Mesenchymal stem cell (in vitro differentiated cells and primary cell): Measurements from ENCODE around the gene LAMB3.

ENCODE experiments used
- DNase-seq: peaks from one replicate; pipeline ENCODE4 v3.0.0-alpha.2; 2013
- H2AFZ ChIP-seq: one replicate; pipeline ENCODE4 v1.6.1; 2013; ENCODE audit warnings: low read depth, mild to moderate bottlenecking, control low read depth, inconsistent platforms, low read length, moderate library complexity
- H2AK5ac ChIP-seq: 2 replicates; pipeline ENCODE4 v1.6.1; 2013; ENCODE audit warnings: low read length, moderate library complexity, mild to moderate bottlenecking, inconsistent platforms; ENCODE audit not compliant: severe bottlenecking
- H2BK120ac ChIP-seq: one replicate; pipeline ENCODE4 v1.6.1; 2013; ENCODE audit warnings: low read depth, mild to moderate bottlenecking, inconsistent platforms, low read length, moderate library complexity
- H2BK12ac ChIP-seq, 2 experiments: one replicate each; pipeline ENCODE4 v1.6.1; 2013; ENCODE audit warnings: inconsistent platforms in 2 of 2, low read length in 2 of 2, mild to moderate bottlenecking in 2 of 2, moderate library complexity in 2 of 2, control low read depth in 1 of 2
- H2BK15ac ChIP-seq: one replicate; pipeline ENCODE4 v1.6.1; 2013; ENCODE audit warnings: mild to moderate bottlenecking, low read depth, inconsistent platforms; ENCODE audit not compliant: poor library complexity, severe bottlenecking
- H2BK5ac ChIP-seq: 2 replicates; pipeline ENCODE4 v1.6.1; 2013; ENCODE audit warnings: low read depth, mild to moderate bottlenecking, low read length, control low read depth, inconsistent platforms; ENCODE audit not compliant: poor library complexity, severe bottlenecking
- H3K14ac ChIP-seq, 2 experiments: one replicate each; pipeline ENCODE4 v1.6.1; 2013; ENCODE audit warnings: inconsistent platforms in 2 of 2, low read length in 2 of 2, control low read depth in 1 of 2, mild to moderate bottlenecking in 1 of 2, moderate library complexity in 1 of 2
- H3K18ac ChIP-seq, 2 experiments: one replicate each; pipeline ENCODE4 v1.6.1; 2013; ENCODE audit warnings: inconsistent platforms in 2 of 2, low read length in 2 of 2, control low read depth in 1 of 2, low read depth in 1 of 2, mild to moderate bottlenecking in 1 of 2
- H3K23ac ChIP-seq, 2 experiments: one replicate each; pipeline ENCODE4 v1.6.1; 2013; ENCODE audit warnings: inconsistent platforms in 2 of 2, low read length in 2 of 2, mild to moderate bottlenecking in 2 of 2, moderate library complexity in 2 of 2, control low read depth in 1 of 2
- H3K27ac ChIP-seq: 2 replicates; pipeline ENCODE4 v1.5.1; 2013; ENCODE audit warnings: mild to moderate bottlenecking, moderate library complexity, low read length, control low read depth, inconsistent platforms; ENCODE audit not compliant: poor library complexity, severe bottlenecking
- H3K27me3 ChIP-seq, 2 experiments: 2 replicates each; pipeline versions ENCODE4 v1.6.1 to v1.7.0; 2013; ENCODE audit warnings: low read length in 2 of 2, mild to moderate bottlenecking in 2 of 2, moderate library complexity in 2 of 2, control low read depth in 1 of 2, inconsistent platforms in 1 of 2; ENCODE audit not compliant: control insufficient read depth in 1 of 2, insufficient read depth in 1 of 2
- H3K36me3 ChIP-seq, 2 experiments: 2 replicates each; pipeline versions ENCODE4 v1.6.1 to v1.7.0; 2013; ENCODE audit warnings: low read length in 2 of 2, control low read depth in 1 of 2, inconsistent platforms in 1 of 2, low read depth in 1 of 2, mild to moderate bottlenecking in 1 of 2; ENCODE audit not compliant: insufficient read depth in 2 of 2, control insufficient read depth in 1 of 2
- H3K4ac ChIP-seq, 2 experiments: one replicate each; pipeline ENCODE4 v1.6.1; 2013; ENCODE audit warnings: inconsistent platforms in 2 of 2, low read length in 2 of 2, mild to moderate bottlenecking in 2 of 2, moderate library complexity in 2 of 2, control low read depth in 1 of 2, low read depth in 1 of 2
- H3K4me1 ChIP-seq: 2 replicates; pipeline ENCODE4 v1.6.1; 2013; ENCODE audit warnings: low read depth, low read length, control low read depth; ENCODE audit not compliant: control insufficient read depth, insufficient read depth
- H3K4me2 ChIP-seq: 2 replicates; pipeline ENCODE4 v1.6.1; 2013; ENCODE audit warnings: low read length, mild to moderate bottlenecking, inconsistent platforms; ENCODE audit not compliant: poor library complexity, severe bottlenecking
- H3K4me3 ChIP-seq, 2 experiments: 2 replicates each; pipeline versions ENCODE4 v1.5.1 to v1.7.0; 2013; ENCODE audit warnings: low read length in 2 of 2, mild to moderate bottlenecking in 2 of 2, control low read depth in 1 of 2, low read depth in 1 of 2; ENCODE audit not compliant: insufficient read depth in 1 of 2
- H3K79me1 ChIP-seq: replicated peaks from 2 replicates; pipeline ENCODE4 v1.6.1; 2013; ENCODE audit warnings: mild to moderate bottlenecking, control low read depth, low read length, inconsistent platforms; ENCODE audit not compliant: poor library complexity, severe bottlenecking
- H3K9ac ChIP-seq: 2 replicates; pipeline ENCODE4 v1.7.0; 2013; ENCODE audit warnings: mild to moderate bottlenecking, low read length, moderate library complexity
- H3K9me3 ChIP-seq: 2 replicates; pipeline ENCODE4 v1.7.0; 2013; ENCODE audit warnings: mild to moderate bottlenecking, low read length; ENCODE audit not compliant: control insufficient read depth
- H4K8ac ChIP-seq: one replicate; pipeline ENCODE4 v1.6.1; 2013; ENCODE audit warnings: inconsistent platforms, mild to moderate bottlenecking, low read length, moderate library complexity
- H4K91ac ChIP-seq: one replicate; pipeline ENCODE4 v1.6.1; 2013; ENCODE audit warnings: mild to moderate bottlenecking, low read length, inconsistent platforms
- WGBS: methylation state at CpG from one replicate; pipeline ENCODE4 v1.1.7; 2013; ENCODE audit warnings: mixed read lengths; 5-methylcytosine and 5-hydroxymethylcytosine counted together

The LAMB3 gene

GRCh38 chr1:209692745-209693504 lies 40.7 kb upstream of the LAMB3 start:
- DNase-seq, result peak; percentile 83
- WGBS, result 2% methylated on average over 2 of the region's 3 CpGs
- no peak overlapping the region for H4K91ac ChIP-seq

GRCh38 chr1:209692296-209692695 lies 40.1 kb upstream of the LAMB3 start:
- Histone ChIP-seq H3K9ac (peak overlapping the region; percentile 79), H3K23ac (no peak overlapping the region), H3K9me3 (no peaks in the 10 kb centered on the region), H4K91ac (no peak overlapping the region), H2BK12ac (no peak overlapping the region), H3K79me1 (no peaks in the 10 kb centered on the region), H2AK5ac (no peak overlapping the region), H2BK15ac (no peak overlapping the region), H2AFZ (no peak overlapping the region), H2BK5ac (no peak overlapping the region), H3K18ac (no peak overlapping the region), H3K4me3 (no peak overlapping the region), H3K4me2 (no peak overlapping the region), H3K4me1 (no peaks in the 10 kb centered on the region), H3K27me3 (peaks cover 10 to 31% of the 10 kb centered on the region in 2 experiments), H3K27ac (no peak overlapping the region), H4K8ac (no peak overlapping the region), H3K36me3 (no peaks in the 10 kb centered on the region), H3K4ac (no peak overlapping the region), H2BK120ac (no peak overlapping the region), H3K14ac (no peak overlapping the region)
- 56% methylated on average over 3 of the region's 4 CpGs for WGBS
- peak; percentile 27 for DNase-seq

More at GRCh38 chr1:209692745-209693504, 40.7 kb upstream of the LAMB3 start:
- Histone ChIP-seq H3K27ac (no peak overlapping the region), H3K4me1 (no peaks in the 10 kb centered on the region), H3K79me1 (no peaks in the 10 kb centered on the region), H3K27me3 (peaks cover 10 to 32% of the 10 kb centered on the region in 2 experiments), H2BK5ac (no peak overlapping the region), H2BK120ac (no peak overlapping the region), H3K23ac (no peak overlapping the region), H3K18ac (no peak overlapping the region), H2BK12ac (no peak overlapping the region), H4K8ac (no peak overlapping the region), H2AFZ (no peak overlapping the region), H3K4me3 (no peak overlapping the region), H3K14ac (no peak overlapping the region), H3K4me2 (no peak overlapping the region), H3K4ac (no peak overlapping the region), H3K9me3 (no peaks in the 10 kb centered on the region), H2AK5ac (no peak overlapping the region), H2BK15ac (no peak overlapping the region), H3K9ac (peak overlapping the region; percentile 79), H3K36me3 (no peaks in the 10 kb centered on the region)

GRCh38 chr1:209691237-209691636 lies 39.0 kb upstream of the LAMB3 start:
- no peaks in the 10 kb centered on the region for H3K9me3 ChIP-seq
- 94% methylated on average over 2 of the region's 3 CpGs for WGBS
- no peak overlapping the region for H4K8ac ChIP-seq
- no peak overlapping the region for H3K27ac ChIP-seq
- H2BK12ac ChIP-seq, result no peak overlapping the region
- no peak overlapping the region for H4K91ac ChIP-seq
- no peak overlapping the region for H3K23ac ChIP-seq
- no peaks in the 10 kb centered on the region for H3K79me1 ChIP-seq
- no peak overlapping the region for H3K4me2 ChIP-seq
- no peak overlapping the region for H2BK120ac ChIP-seq
- H2AFZ ChIP-seq, result no peak overlapping the region
- H3K27me3 ChIP-seq, result peaks cover 10 to 21% of the 10 kb centered on the region in 2 experiments
- H3K9ac ChIP-seq, result no peak overlapping the region
- no peak overlapping the region for H3K14ac ChIP-seq
- DNase-seq, result no peak
- H2AK5ac ChIP-seq, result no peak overlapping the region
- no peak overlapping the region for H3K18ac ChIP-seq
- no peaks in the 10 kb centered on the region for H3K4me1 ChIP-seq
- H3K4me3 ChIP-seq, result no peak overlapping the region
- H2BK15ac ChIP-seq, result no peak overlapping the region
- no peak overlapping the region for H3K4ac ChIP-seq
- H2BK5ac ChIP-seq, result no peak overlapping the region
- no peaks in the 10 kb centered on the region for H3K36me3 ChIP-seq

DNA sequence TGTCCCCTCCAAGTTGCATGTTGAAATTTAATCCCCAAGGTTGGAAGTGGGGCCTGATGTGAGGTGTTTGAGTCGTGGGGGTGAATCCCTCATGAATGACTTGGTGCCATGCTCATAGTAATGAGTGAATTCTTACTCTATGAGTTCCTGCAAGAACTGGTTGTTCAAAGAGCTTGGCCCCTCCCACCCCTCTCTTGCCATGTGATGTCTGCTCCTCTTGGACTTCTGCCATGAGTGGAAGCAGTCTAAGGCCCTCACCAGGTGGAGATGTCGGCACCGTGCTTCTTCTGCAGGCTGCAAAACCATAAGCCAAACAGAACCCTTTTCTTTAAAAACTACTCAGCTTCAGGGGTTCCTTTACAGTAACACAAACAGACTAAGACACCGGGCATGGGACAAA lies 37.3 kb upstream of the LAMB3 start:
- Histone ChIP-seq H3K27me3 (peaks cover 10 to 24% of the 10 kb centered on the region in 2 experiments), H3K4me1 (no peaks in the 10 kb centered on the region), H3K9ac (no peak overlapping the region), H4K91ac (no peak overlapping the region), H3K23ac (no peak overlapping the region), H2BK5ac (no peak overlapping the region), H3K9me3 (no peaks in the 10 kb centered on the region), H2AFZ (no peak overlapping the region), H3K18ac (no peak overlapping the region), H2AK5ac (no peak overlapping the region), H3K79me1 (no peaks in the 10 kb centered on the region), H4K8ac (no peak overlapping the region), H2BK15ac (no peak overlapping the region), H3K4ac (no peak overlapping the region), H3K4me3 (no peak overlapping the region), H2BK12ac (peak overlapping the region in 1 of 2 experiments; percentile 38), H3K14ac (no peak overlapping the region), H3K27ac (no peak overlapping the region), H3K4me2 (no peak overlapping the region), H2BK120ac (peak overlapping the region; percentile 54), H3K36me3 (no peaks in the 10 kb centered on the region)
- 63% methylated on average over 4 of the region's 4 CpGs for WGBS
- peak; percentile 37 for DNase-seq
